NOMO-1 (cell line): Measurements from ENCODE around the gene DNAJC10.
A peak's percentile ranks its signal among the peaks of the same experiment; 100 is the strongest.
"Not testable (repeated sequence)": the region's sequence is repeated elsewhere in the genome, so short reads cannot be mapped to it uniquely, and the experiment has no call there.

ENCODE experiments used
- DNase-seq, 2 experiments: peaks; one replicate each; lab custom pipeline; 2025; ENCODE audit not compliant: unreplicated experiment in 2 of 2; lab: John Stamatoyannopoulos, UW

The DNAJC10 gene

GRCh38 chr2:182715892-182716649, at the start of gene DNAJC10:
Gene DNAJC10, plus strand, starts transcription at chr2:182716257. Its CDS starts 1,830 bp downstream, at chr2:182718087.
- peak; percentile 74 to 76 for DNase-seq

GRCh38 chr2:182666674-182667314, 49.3 kb upstream of the DNAJC10 start:
- peak in 1 of 2 experiments; percentile 40 for DNase-seq

- no peak for DNase-seq
Observed at GRCh38 chr2:182667315-182667695, 48.8 kb upstream of the DNAJC10 start.

GRCh38 chr2:182668671-182669070, 47.4 kb upstream of the DNAJC10 start:
- DNase-seq: no peak

GRCh38 chr2:182672466-182673165, 43.4 kb upstream of the DNAJC10 start:
- no peak for DNase-seq

- no peak for DNase-seq
Observed at GRCh38 chr2:182680837-182681236, 35.2 kb upstream of the DNAJC10 start.

- peak; percentile 58 to 90 for DNase-seq
Observed at GRCh38 chr2:182682210-182682609, 33.8 kb upstream of the DNAJC10 start.

- no peak for DNase-seq
Observed at GRCh38 chr2:182685559-182685958, 30.5 kb upstream of the DNAJC10 start.

GRCh38 chr2:182686763-182687162, 29.3 kb upstream of the DNAJC10 start:
- DNase-seq: not testable (repeated sequence)

GRCh38 chr2:182694189-182694588, 21.9 kb upstream of the DNAJC10 start:
- no peak for DNase-seq

- DNase-seq: no peak
Observed at GRCh38 chr2:182695776-182696175, 20.3 kb upstream of the DNAJC10 start.

GRCh38 chr2:182698671-182699070, 17.4 kb upstream of the DNAJC10 start:
- no peak for DNase-seq

GRCh38 chr2:182705761-182706160, 10.3 kb upstream of the DNAJC10 start:
- DNase-seq: peak; percentile 8 to 52

GRCh38 chr2:182706751-182707150, 9.3 kb upstream of the DNAJC10 start:
- no peak for DNase-seq

GRCh38 chr2:182713601-182714000, 2.5 kb upstream of the DNAJC10 start:
- DNase-seq: peak; percentile 74 to 92

- peak in 1 of 2 experiments; percentile 70 for DNase-seq
Observed at GRCh38 chr2:182715121-182715891, 751 bp upstream of the DNAJC10 start.

- no peak for DNase-seq
Observed at GRCh38 chr2:182716650-182716979, 558 bp downstream of the DNAJC10 start.

GRCh38 chr2:182717416-182717815, 1.4 kb downstream of the DNAJC10 start:
- no peak for DNase-seq

GRCh38 chr2:182717816-182718215, 1.8 kb downstream of the DNAJC10 start:
- no peak for DNase-seq

- no peak for DNase-seq
Observed at GRCh38 chr2:182718459-182718858, 2.4 kb downstream of the DNAJC10 start.

GRCh38 chr2:182719116-182719515, 3.1 kb downstream of the DNAJC10 start:
- DNase-seq: not testable (repeated sequence)
